Measurements from ENCODE around the gene DCAF16.

Gene DCAF16

GRCh38 chr4:17811078-17811603 lies 584 bp upstream of the DCAF16 start:
- Histone ChIP-seq H3K9me3 (ENCODE audit: low read length) (no peaks in the 10 kb centered on the region), H3K27me3 (ENCODE audit: insufficient read depth, low read length) (no peaks in the 10 kb centered on the region), H3K4me1 (ENCODE audit: insufficient read depth, low read length) (peaks cover 29% of the 10 kb centered on the region), H3K36me3 (ENCODE audit: insufficient read depth, low read length) (peaks cover 40% of the 10 kb centered on the region), H2AFZ (ENCODE audit: low read depth, low read length) (peak overlapping the region; percentile 96), H3K4me3 (ENCODE audit: low read length) (peak overlapping the region; percentile 87)

DNA sequence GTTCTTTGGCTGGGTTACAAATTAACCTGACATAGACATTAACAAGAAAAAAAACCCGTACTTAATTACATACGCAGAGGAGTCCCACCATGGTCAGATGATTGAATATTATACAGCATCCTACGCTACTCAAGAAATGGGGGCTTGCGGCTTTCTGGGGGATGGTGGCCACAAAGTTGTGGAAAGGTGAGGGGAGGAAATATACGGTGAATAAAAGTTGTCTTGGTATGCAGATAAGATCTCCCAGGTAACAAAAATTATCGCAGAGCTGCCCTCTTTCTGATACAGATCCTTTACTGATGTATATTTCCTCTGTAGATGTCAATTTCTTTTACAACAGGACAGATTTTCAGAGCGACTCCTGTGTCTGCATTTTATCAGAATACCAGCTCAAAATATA lies 890 bp downstream of the DCAF16 start:
- no peaks in the 10 kb centered on the region for H3K27me3 ChIP-seq (ENCODE audit: insufficient read depth, low read length)
- peaks cover 38% of the 10 kb centered on the region for H3K36me3 ChIP-seq (ENCODE audit: insufficient read depth, low read length)
- no peak overlapping the region for H2AFZ ChIP-seq (ENCODE audit: low read depth, low read length)
- no peaks in the 10 kb centered on the region for H3K9me3 ChIP-seq (ENCODE audit: low read length)
- H3K4me3 ChIP-seq (ENCODE audit: low read length), result peak overlapping the region; percentile 87
- peaks cover 29% of the 10 kb centered on the region for H3K4me1 ChIP-seq (ENCODE audit: insufficient read depth, low read length)

- Histone ChIP-seq H3K4me1 (ENCODE audit: insufficient read depth, low read length) (peaks cover 20% of the 10 kb centered on the region), H3K36me3 (ENCODE audit: insufficient read depth, low read length) (peaks cover 52% of the 10 kb centered on the region), H3K9me3 (ENCODE audit: low read length) (no peaks in the 10 kb centered on the region), H3K4me3 (ENCODE audit: low read length) (no peak overlapping the region), H3K27me3 (ENCODE audit: insufficient read depth, low read length) (no peaks in the 10 kb centered on the region), H2AFZ (ENCODE audit: low read depth, low read length) (no peak overlapping the region)
Measured at GRCh38 chr4:17807446-17807845, 3.1 kb downstream of the DCAF16 start.

GRCh38 chr4:17805580-17806155 lies 4.9 kb downstream of the DCAF16 start:
- H3K9me3 ChIP-seq (ENCODE audit: low read length), result no peaks in the 10 kb centered on the region
- no peak overlapping the region for H2AFZ ChIP-seq (ENCODE audit: low read depth, low read length)
- peaks cover 16% of the 10 kb centered on the region for H3K4me1 ChIP-seq (ENCODE audit: insufficient read depth, low read length)
- H3K4me3 ChIP-seq (ENCODE audit: low read length), result no peak overlapping the region
- H3K27me3 ChIP-seq (ENCODE audit: insufficient read depth, low read length), result no peaks in the 10 kb centered on the region
- peaks cover 65% of the 10 kb centered on the region for H3K36me3 ChIP-seq (ENCODE audit: insufficient read depth, low read length)

DNA sequence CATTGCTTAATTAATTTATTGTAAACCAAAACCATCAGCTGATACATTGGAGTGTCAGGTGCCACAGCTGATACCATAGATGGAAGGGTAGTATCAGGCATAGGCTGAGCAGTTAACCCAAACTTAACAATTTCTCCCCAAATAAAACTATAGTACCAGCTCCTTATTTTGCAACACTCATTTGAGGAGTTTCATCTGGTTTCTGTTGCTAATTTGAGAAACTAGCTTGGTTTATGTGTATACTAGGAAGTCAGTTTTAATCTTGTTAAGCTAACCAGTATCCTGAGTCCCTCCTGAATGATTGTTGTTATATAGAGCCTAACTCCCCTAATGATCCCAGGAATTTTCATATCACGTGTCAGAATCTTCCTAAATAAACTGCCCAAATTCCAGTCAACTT lies 12.7 kb downstream of the DCAF16 start:
- Histone ChIP-seq H3K27me3 (ENCODE audit: insufficient read depth, low read length) (no peaks in the 10 kb centered on the region), H3K36me3 (ENCODE audit: insufficient read depth, low read length) (peaks cover 37% of the 10 kb centered on the region), H3K4me1 (ENCODE audit: insufficient read depth, low read length) (no peaks in the 10 kb centered on the region), H3K9me3 (ENCODE audit: low read length) (no peaks in the 10 kb centered on the region), H2AFZ (ENCODE audit: low read depth, low read length) (no peak overlapping the region), H3K4me3 (ENCODE audit: low read length) (no peak overlapping the region)

DNA sequence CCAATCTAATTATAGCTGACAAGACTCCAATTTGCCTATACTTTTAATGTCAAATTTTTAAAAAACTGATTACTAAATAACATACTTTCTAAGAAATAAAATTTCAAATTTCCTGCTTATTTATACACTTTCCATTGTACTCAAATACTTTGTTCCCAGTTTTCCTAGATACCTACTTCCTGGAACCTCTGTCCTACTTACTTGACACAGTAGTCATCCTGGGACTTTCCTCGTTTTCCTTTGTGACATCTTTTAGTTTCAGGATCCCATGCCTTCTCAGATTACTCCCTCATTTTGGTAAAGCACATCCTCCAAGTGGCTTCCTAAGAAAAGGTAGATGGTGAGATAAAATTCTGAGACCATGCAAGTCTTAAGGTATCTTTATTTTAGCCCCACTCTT lies 15.8 kb downstream of the DCAF16 start:
- Histone ChIP-seq H2AFZ (ENCODE audit: low read depth, low read length) (no peak overlapping the region), H3K36me3 (ENCODE audit: insufficient read depth, low read length) (peaks cover 14% of the 10 kb centered on the region), H3K4me1 (ENCODE audit: insufficient read depth, low read length) (no peaks in the 10 kb centered on the region), H3K9me3 (ENCODE audit: low read length) (no peaks in the 10 kb centered on the region), H3K27me3 (ENCODE audit: insufficient read depth, low read length) (no peaks in the 10 kb centered on the region), H3K4me3 (ENCODE audit: low read length) (no peak overlapping the region)

DNA sequence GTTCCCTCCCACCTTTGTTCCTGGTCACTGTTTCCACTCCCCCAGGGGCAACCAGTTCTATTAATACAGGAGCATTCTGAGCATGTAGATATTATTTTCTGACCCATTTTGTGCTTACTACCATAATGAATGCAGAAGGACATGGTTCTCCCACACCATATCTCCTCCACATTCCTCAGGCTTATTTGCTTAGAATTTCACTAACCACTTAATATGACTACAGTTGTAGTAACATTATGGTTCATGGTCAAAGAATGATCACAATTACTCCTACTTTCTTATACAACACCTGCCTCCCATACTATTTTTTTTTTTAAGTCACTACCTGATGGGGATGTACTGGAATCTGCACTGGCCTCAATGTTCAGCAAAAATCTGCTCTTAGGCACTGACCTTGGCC lies 21.6 kb downstream of the DCAF16 start:
- Histone ChIP-seq H3K9me3 (ENCODE audit: low read length) (no peaks in the 10 kb centered on the region), H2AFZ (ENCODE audit: low read depth, low read length) (no peak overlapping the region), H3K27me3 (ENCODE audit: insufficient read depth, low read length) (no peaks in the 10 kb centered on the region), H3K36me3 (ENCODE audit: insufficient read depth, low read length) (no peaks in the 10 kb centered on the region), H3K4me1 (ENCODE audit: insufficient read depth, low read length) (no peaks in the 10 kb centered on the region), H3K4me3 (ENCODE audit: low read length) (no peak overlapping the region)

GRCh38 chr4:17787315-17787714 lies 23.2 kb downstream of the DCAF16 start:
- no peak overlapping the region for H2AFZ ChIP-seq (ENCODE audit: low read depth, low read length)
- H3K27me3 ChIP-seq (ENCODE audit: insufficient read depth, low read length), result no peaks in the 10 kb centered on the region
- no peaks in the 10 kb centered on the region for H3K4me1 ChIP-seq (ENCODE audit: insufficient read depth, low read length)
- no peaks in the 10 kb centered on the region for H3K36me3 ChIP-seq (ENCODE audit: insufficient read depth, low read length)
- no peak overlapping the region for H3K4me3 ChIP-seq (ENCODE audit: low read length)
- H3K9me3 ChIP-seq (ENCODE audit: low read length), result no peaks in the 10 kb centered on the region

GRCh38 chr4:17786567-17786966 lies 24.0 kb downstream of the DCAF16 start:
- no peak overlapping the region for H2AFZ ChIP-seq (ENCODE audit: low read depth, low read length)
- no peaks in the 10 kb centered on the region for H3K36me3 ChIP-seq (ENCODE audit: insufficient read depth, low read length)
- peaks cover 7% of the 10 kb centered on the region for H3K27me3 ChIP-seq (ENCODE audit: insufficient read depth, low read length)
- peaks cover 3% of the 10 kb centered on the region for H3K9me3 ChIP-seq (ENCODE audit: low read length)
- H3K4me3 ChIP-seq (ENCODE audit: low read length), result no peak overlapping the region
- H3K4me1 ChIP-seq (ENCODE audit: insufficient read depth, low read length), result peaks cover 3% of the 10 kb centered on the region

GRCh38 chr4:17785858-17786257 lies 24.7 kb downstream of the DCAF16 start:
- Histone ChIP-seq H3K9me3 (ENCODE audit: low read length) (peaks cover 3% of the 10 kb centered on the region), H3K4me3 (ENCODE audit: low read length) (no peak overlapping the region), H2AFZ (ENCODE audit: low read depth, low read length) (no peak overlapping the region), H3K36me3 (ENCODE audit: insufficient read depth, low read length) (no peaks in the 10 kb centered on the region), H3K4me1 (ENCODE audit: insufficient read depth, low read length) (peaks cover 3% of the 10 kb centered on the region), H3K27me3 (ENCODE audit: insufficient read depth, low read length) (peaks cover 13% of the 10 kb centered on the region)

DNA sequence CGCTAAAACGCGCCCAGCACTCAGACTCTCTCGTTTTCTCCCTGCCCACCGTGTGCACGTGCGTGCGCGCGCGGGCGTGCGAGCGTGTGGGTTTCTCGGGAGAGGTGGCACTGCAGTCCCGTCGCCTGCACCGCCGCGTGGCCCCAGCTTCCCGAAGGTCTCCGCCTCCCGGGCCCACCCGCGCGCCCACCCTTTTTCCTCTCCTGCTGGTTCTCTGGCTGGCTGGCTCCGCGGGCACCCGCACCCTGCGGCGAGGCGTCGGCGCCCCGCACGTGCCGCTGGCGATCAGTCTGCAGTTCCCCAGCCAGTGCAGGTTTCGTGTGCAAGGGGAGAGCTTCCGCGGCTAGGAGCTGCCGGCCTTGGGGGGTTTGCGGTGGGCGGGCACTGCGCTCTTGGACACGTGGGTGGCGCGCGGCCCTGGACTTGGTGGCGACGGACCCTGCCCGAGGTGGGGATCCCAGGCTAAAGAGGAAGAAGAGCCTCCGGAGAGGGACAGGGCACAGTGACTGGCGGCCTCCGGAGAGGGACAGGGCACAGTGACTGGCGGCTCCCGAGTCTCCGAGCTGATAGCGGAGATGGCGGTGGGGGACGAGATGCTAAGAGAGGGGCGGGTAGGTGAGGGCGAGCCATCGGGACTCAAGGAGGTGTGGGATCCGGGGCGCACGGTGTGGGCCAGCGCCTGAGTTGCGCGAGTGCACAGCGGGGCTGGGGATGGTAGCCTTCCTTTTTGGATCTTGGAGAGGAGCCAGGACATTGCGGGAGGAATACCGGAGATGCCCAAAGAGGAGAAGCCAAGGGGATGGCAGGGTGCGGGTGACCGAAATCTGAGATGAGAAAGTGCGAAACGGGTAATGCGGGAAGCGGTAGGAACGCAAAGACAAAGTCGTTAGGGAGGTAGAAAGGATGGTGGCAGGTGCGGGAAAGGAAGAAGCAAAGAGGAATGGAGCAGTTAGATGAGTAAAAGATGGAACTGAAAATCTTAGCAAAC lies 29.0 kb downstream of the DCAF16 start, which contains the start of gene FAM184B:
TSS of gene FAM184B (minus strand) at position 322 of the 988 bp plus-strand sequence. CDS start 322 bp downstream, outside the sequence.
- peak within 1 kb of the TSS; percentile 42 for H3K4me3 ChIP-seq (ENCODE audit: low read length)
- H3K4me1 ChIP-seq (ENCODE audit: insufficient read depth, low read length), result peaks cover 3% of the 10 kb centered on the region
- peaks cover 3% of the 10 kb centered on the region for H3K9me3 ChIP-seq (ENCODE audit: low read length)
- H3K27me3 ChIP-seq (ENCODE audit: insufficient read depth, low read length), result peaks cover 26% of the 10 kb centered on the region
- peak within 1 kb of the TSS; percentile 88 for H2AFZ ChIP-seq (ENCODE audit: low read depth, low read length)
- H3K36me3 ChIP-seq (ENCODE audit: insufficient read depth, low read length), result no peaks in the 10 kb centered on the region

GRCh38 chr4:17780501-17781299 lies 29.9 kb downstream of the DCAF16 start:
- peaks cover 26% of the 10 kb centered on the region for H3K27me3 ChIP-seq (ENCODE audit: insufficient read depth, low read length)
- no peaks in the 10 kb centered on the region for H3K36me3 ChIP-seq (ENCODE audit: insufficient read depth, low read length)
- peak overlapping the region; percentile 42 for H3K4me3 ChIP-seq (ENCODE audit: low read length)
- H2AFZ ChIP-seq (ENCODE audit: low read depth, low read length), result peak overlapping the region; percentile 88
- H3K9me3 ChIP-seq (ENCODE audit: low read length), result peaks cover 3% of the 10 kb centered on the region
- H3K4me1 ChIP-seq (ENCODE audit: insufficient read depth, low read length), result peaks cover 3% of the 10 kb centered on the region
